WTC11 (cell line): ENCODE data around the gene THBS2. TPM values are rescaled to one million over a fixed set of nuclear protein-coding genes. Genes with fewer than 3 reads are reported as not detected.

Experiments used
- ATAC-seq: fragments of 200-7000 bp; cut with Tn5 transposase; 2 replicates; pipeline ENCODE4 v1.10.0; 2021; ENCODE audit warnings: mild to moderate bottlenecking, moderate library complexity
- CTCF ChIA-PET: fragments of 300-600 bp; sonication (Branson Sonifier 250); formaldehyde crosslinking; loops from one replicate; lab custom pipeline; 2021; ENCODE audit warnings: antibody characterized with exemption; lab: Charles Lee
- POLR2A ChIA-PET: fragments of 350-600 bp; sonication (Branson Sonifier 250); formaldehyde crosslinking; loops from one replicate; lab custom pipeline; 2021; ENCODE audit warnings: antibody characterized with exemption; lab: Charles Lee
- DNase-seq: peaks from one replicate; pipeline ENCODE4 v3.0.0; 2021; ENCODE audit warnings: low spot score
- H3K27ac Mint-ChIP-seq: 2 replicates; pipeline ENCODE4 v1.8.0; 2021; ENCODE audit warnings: mixed read lengths
- H3K27me3 Mint-ChIP-seq: 2 replicates; pipeline ENCODE4 v1.8.0; 2021; ENCODE audit warnings: low read depth, mild to moderate bottlenecking, moderate library complexity, mixed read lengths
- H3K36me3 Mint-ChIP-seq: 2 replicates; pipeline ENCODE4 v1.8.0; 2021; ENCODE audit warnings: mixed read lengths
- H3K4me1 Mint-ChIP-seq: 2 replicates; pipeline ENCODE4 v1.8.0; 2022; ENCODE audit warnings: mixed read lengths
- H3K4me3 Mint-ChIP-seq: 2 replicates; pipeline ENCODE4 v1.8.0; 2021; ENCODE audit warnings: mild to moderate bottlenecking, moderate library complexity, mixed read lengths
- H3K9me3 Mint-ChIP-seq: 2 replicates; pipeline ENCODE4 v1.8.0; 2021; ENCODE audit warnings: mixed read lengths
- E2F1 ChIP-seq: sonication (generic); formaldehyde crosslinking; IDR thresholded peaks from 2 replicates; pipeline ENCODE4 v1.8.0; 2022; ENCODE audit warnings: mild to moderate bottlenecking, missing genetic modification reagents
- ERG ChIP-seq: fragments of 250-450 bp; sonication (Bioruptor Pico); IDR thresholded peaks from 2 replicates; pipeline ENCODE4 v1.8.0; 2021; ENCODE audit warnings: mild to moderate bottlenecking
- GABPB1 ChIP-seq: sonication (generic); formaldehyde crosslinking; IDR thresholded peaks from 2 replicates; pipeline ENCODE4 v1.8.1; 2023; ENCODE audit warnings: mild to moderate bottlenecking, missing genetic modification reagents
- GRHL2 ChIP-seq: fragments of 250-450 bp; sonication (Bioruptor Pico); IDR thresholded peaks from 2 replicates; pipeline ENCODE4 v1.8.0; 2022; ENCODE audit warnings: mild to moderate bottlenecking, moderate library complexity; ENCODE audit not compliant: insufficient replicate concordance, severe bottlenecking
- HMGA2 ChIP-seq: fragments of 250-450 bp; sonication (Bioruptor Pico); IDR thresholded peaks from 2 replicates; pipeline ENCODE4 v1.4.0; 2021; ENCODE audit warnings: mild to moderate bottlenecking, moderate library complexity
- IRF2 ChIP-seq: sonication (generic); formaldehyde crosslinking; IDR thresholded peaks from 2 replicates; pipeline ENCODE4 v1.8.0; 2022; ENCODE audit warnings: low read depth, missing genetic modification reagents, borderline replicate concordance
- NFATC4 ChIP-seq: fragments of 250-450 bp; sonication (Bioruptor Pico); IDR thresholded peaks from 2 replicates; pipeline ENCODE4 v1.9.0; 2021; ENCODE audit warnings: mild to moderate bottlenecking
- NFYB ChIP-seq: sonication (generic); formaldehyde crosslinking; conservative IDR thresholded peaks from 2 replicates; pipeline ENCODE4 v1.8.0; 2022; ENCODE audit warnings: low read depth, missing genetic modification reagents
- PRDM15 ChIP-seq: sonication (generic); formaldehyde crosslinking; IDR thresholded peaks from 2 replicates; pipeline ENCODE4 v1.8.0; 2022; ENCODE audit warnings: missing genetic modification reagents
- SMAD4 ChIP-seq: sonication (generic); formaldehyde crosslinking; IDR thresholded peaks from 2 replicates; pipeline ENCODE4 v1.8.0; 2022; ENCODE audit warnings: mild to moderate bottlenecking, missing genetic modification reagents
- SP1 ChIP-seq: sonication (generic); formaldehyde crosslinking; conservative IDR thresholded peaks from 2 replicates; pipeline ENCODE4 v1.8.1; 2022; ENCODE audit warnings: missing genetic modification reagents
- TCF7 ChIP-seq: sonication (generic); formaldehyde crosslinking; IDR thresholded peaks from 2 replicates; pipeline ENCODE4 v1.8.0; 2022; ENCODE audit warnings: mild to moderate bottlenecking, low read depth, missing genetic modification reagents, moderate library complexity
- USF1 ChIP-seq: sonication (generic); formaldehyde crosslinking; IDR thresholded peaks from 2 replicates; pipeline ENCODE4 v1.8.0; 2022; ENCODE audit warnings: mild to moderate bottlenecking, missing genetic modification reagents
- USF2 ChIP-seq: sonication (generic); formaldehyde crosslinking; IDR thresholded peaks from 2 replicates; pipeline ENCODE4 v1.8.1; 2023; ENCODE audit warnings: mild to moderate bottlenecking, missing genetic modification reagents, moderate library complexity
- ZBTB43 ChIP-seq: sonication (generic); formaldehyde crosslinking; IDR thresholded peaks from 2 replicates; pipeline ENCODE4 v1.8.1; 2023; ENCODE audit warnings: mild to moderate bottlenecking, missing genetic modification reagents
- ZNF121 ChIP-seq: sonication (generic); formaldehyde crosslinking; IDR thresholded peaks from 2 replicates; pipeline ENCODE4 v1.8.0; 2023; ENCODE audit warnings: missing genetic modification reagents
- ZNF263 ChIP-seq: sonication (generic); formaldehyde crosslinking; IDR thresholded peaks from 2 replicates; pipeline ENCODE4 v1.8.1; 2022; ENCODE audit warnings: low read depth, mild to moderate bottlenecking, moderate library complexity, missing genetic modification reagents
- total RNA-seq: library from RNA; stranded (reverse); gene quantifications from 3 replicates; pipeline ENCODE4 v1.2.3, GENCODE V29; 2021

THBS2 gene
- total RNA-seq, 1 experiment from 2014 or later = 40.3 TPM

- TF ChIP-seq PRDM15 (CRISPR knock-in tag) = no peak
- TF ChIP-seq ERG (CRISPR knock-in tag) = no peak
- TF ChIP-seq GRHL2 = no peak
- TF ChIP-seq NFYB (CRISPR knock-in tag) = no peak
- TF ChIP-seq SP1 = no peak
- TF ChIP-seq USF1 = no peak
Measured at GRCh38 chr6:169243186-169243585, 10.5 kb downstream of the THBS2 start (continued).

- H3K27me3 Mint-ChIP-seq = no peaks in the 10 kb centered on the region
- H3K4me1 Mint-ChIP-seq = no peaks in the 10 kb centered on the region
- TF ChIP-seq ZNF263 (CRISPR knock-in tag) (no peak), ZNF121 (CRISPR knock-in tag) (no peak), IRF2 (CRISPR knock-in tag) (no peak), USF2 (CRISPR knock-in tag) (no peak), ZBTB43 (CRISPR knock-in tag) (no peak), GABPB1 (CRISPR knock-in tag) (no peak), SMAD4 (no peak), NFATC4 (CRISPR knock-in tag) (no peak), E2F1 (CRISPR knock-in tag) (no peak), TCF7 (CRISPR knock-in tag) (no peak), HMGA2 (no peak)
- POLR2A ChIA-PET = no interaction called here
- CTCF ChIA-PET = interaction anchor here (0.6 kb wide), 1 partner anchor 29 kb away, joined by 3 read pairs; no protein-coding TSS in a partner anchor
- no peak for DNase-seq
- no peak for ATAC-seq
- H3K27ac Mint-ChIP-seq = no peak overlapping the region
- H3K9me3 Mint-ChIP-seq = no peaks in the 10 kb centered on the region
- H3K4me3 Mint-ChIP-seq = no peak overlapping the region
- H3K36me3 Mint-ChIP-seq = peaks cover 44% of the 10 kb centered on the region
Measured at GRCh38 chr6:169241688-169242350, 11.8 kb downstream of the THBS2 start.
